Testis (tissue), 2 donors: ENCODE measurements around the gene PSAPL1.

Experiments
- POLR2A ChIP-seq: fragments of 450-650 bp; IDR thresholded peaks from one replicate; pipeline ENCODE4 v1.6.1; 2017; ENCODE audit warnings: antibody characterized with exemption, mild to moderate bottlenecking, moderate library complexity
- TF ChIP-seq, protein P1 (sequence below), 3 experiments: fragments of 450-650 bp in 2 of 3; fragments of 200-600 bp in 1 of 3; sonication (generic) in 1 of 3; IDR thresholded peaks; one replicate each; pipeline ENCODE4 v1.5.1; 2016 to 2019; ENCODE audit warnings: antibody characterized with exemption in 3 of 3, mild to moderate bottlenecking in 2 of 3, moderate library complexity in 1 of 3

- TF ChIP-seq, protein P1, sequence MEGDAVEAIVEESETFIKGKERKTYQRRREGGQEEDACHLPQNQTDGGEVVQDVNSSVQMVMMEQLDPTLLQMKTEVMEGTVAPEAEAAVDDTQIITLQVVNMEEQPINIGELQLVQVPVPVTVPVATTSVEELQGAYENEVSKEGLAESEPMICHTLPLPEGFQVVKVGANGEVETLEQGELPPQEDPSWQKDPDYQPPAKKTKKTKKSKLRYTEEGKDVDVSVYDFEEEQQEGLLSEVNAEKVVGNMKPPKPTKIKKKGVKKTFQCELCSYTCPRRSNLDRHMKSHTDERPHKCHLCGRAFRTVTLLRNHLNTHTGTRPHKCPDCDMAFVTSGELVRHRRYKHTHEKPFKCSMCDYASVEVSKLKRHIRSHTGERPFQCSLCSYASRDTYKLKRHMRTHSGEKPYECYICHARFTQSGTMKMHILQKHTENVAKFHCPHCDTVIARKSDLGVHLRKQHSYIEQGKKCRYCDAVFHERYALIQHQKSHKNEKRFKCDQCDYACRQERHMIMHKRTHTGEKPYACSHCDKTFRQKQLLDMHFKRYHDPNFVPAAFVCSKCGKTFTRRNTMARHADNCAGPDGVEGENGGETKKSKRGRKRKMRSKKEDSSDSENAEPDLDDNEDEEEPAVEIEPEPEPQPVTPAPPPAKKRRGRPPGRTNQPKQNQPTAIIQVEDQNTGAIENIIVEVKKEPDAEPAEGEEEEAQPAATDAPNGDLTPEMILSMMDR (IDR thresholded peaks at IDR 0.05), result no peak
- no peak for TF ChIP-seq POLR2A
These were observed 43.0 kb upstream of the PSAPL1 start for GRCh38 chr4:7477695-7478094.
